ENCODE results near the gene ARID1A.

DNA sequence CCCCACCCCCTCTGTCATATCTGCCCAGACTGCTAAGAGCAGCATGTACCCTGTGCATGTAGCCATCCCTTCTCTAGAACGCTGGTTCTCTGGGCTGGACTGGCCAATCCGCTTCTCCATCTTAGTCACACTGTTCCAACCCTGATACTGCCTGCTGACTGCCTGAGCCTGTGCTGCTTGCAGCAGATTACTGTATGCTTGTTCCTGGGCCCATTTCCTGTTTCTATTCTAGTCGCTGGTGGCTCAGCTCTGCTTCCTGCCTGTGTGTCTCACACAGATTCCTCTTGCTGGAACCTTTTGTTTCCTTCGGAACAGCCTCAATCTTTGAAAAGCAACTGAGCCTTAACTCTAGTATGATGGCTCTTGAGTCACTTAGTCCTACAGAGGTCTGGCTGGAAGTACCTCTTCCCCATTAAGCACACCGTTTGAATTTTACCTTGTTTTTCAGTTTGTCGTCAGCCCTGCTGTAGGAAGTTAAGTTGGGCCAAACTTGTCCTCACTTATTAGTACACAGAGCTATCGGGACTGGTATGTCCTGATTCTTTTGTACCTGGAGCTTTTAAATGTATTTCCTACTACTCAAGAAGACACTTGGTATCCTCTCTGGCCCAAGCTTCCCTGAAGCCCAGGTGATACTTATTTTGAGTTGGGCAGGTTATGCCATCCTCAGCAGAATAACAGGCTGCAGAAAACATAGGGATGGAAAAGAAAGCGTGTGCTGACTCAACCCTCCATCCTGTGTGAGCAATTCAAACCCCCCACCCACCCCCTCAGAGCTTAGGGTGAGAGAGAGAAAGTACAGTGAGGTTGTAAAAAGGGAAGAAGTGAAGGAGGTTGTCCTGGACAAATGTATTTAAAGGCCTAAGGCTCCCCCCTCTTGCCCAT lies 48.5 kb downstream of the ARID1A start:
- TF ChIP-seq, protein P1, sequence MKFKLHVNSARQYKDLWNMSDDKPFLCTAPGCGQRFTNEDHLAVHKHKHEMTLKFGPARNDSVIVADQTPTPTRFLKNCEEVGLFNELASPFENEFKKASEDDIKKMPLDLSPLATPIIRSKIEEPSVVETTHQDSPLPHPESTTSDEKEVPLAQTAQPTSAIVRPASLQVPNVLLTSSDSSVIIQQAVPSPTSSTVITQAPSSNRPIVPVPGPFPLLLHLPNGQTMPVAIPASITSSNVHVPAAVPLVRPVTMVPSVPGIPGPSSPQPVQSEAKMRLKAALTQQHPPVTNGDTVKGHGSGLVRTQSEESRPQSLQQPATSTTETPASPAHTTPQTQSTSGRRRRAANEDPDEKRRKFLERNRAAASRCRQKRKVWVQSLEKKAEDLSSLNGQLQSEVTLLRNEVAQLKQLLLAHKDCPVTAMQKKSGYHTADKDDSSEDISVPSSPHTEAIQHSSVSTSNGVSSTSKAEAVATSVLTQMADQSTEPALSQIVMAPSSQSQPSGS (IDR thresholded peaks at IDR 0.05; ENCODE audit: low read length), result no peak
- TF ChIP-seq EP300 (IDR thresholded peaks at IDR 0.05; ENCODE audit: borderline replicate concordance in 1 of 2, low read depth in 2 of 2, low read length in 2 of 2), result no peak
- TF ChIP-seq, protein P2, sequence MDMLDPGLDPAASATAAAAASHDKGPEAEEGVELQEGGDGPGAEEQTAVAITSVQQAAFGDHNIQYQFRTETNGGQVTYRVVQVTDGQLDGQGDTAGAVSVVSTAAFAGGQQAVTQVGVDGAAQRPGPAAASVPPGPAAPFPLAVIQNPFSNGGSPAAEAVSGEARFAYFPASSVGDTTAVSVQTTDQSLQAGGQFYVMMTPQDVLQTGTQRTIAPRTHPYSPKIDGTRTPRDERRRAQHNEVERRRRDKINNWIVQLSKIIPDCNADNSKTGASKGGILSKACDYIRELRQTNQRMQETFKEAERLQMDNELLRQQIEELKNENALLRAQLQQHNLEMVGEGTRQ (IDR thresholded peaks at IDR 0.05; ENCODE audit: low read length), result no peak
- TF ChIP-seq, protein P3, sequence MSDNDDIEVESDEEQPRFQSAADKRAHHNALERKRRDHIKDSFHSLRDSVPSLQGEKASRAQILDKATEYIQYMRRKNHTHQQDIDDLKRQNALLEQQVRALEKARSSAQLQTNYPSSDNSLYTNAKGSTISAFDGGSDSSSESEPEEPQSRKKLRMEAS (IDR thresholded peaks at IDR 0.05), result no peak

Measured in H1 (cell line).